ENCODE measurements around the gene COQ10A.

COQ10A gene

DNA sequence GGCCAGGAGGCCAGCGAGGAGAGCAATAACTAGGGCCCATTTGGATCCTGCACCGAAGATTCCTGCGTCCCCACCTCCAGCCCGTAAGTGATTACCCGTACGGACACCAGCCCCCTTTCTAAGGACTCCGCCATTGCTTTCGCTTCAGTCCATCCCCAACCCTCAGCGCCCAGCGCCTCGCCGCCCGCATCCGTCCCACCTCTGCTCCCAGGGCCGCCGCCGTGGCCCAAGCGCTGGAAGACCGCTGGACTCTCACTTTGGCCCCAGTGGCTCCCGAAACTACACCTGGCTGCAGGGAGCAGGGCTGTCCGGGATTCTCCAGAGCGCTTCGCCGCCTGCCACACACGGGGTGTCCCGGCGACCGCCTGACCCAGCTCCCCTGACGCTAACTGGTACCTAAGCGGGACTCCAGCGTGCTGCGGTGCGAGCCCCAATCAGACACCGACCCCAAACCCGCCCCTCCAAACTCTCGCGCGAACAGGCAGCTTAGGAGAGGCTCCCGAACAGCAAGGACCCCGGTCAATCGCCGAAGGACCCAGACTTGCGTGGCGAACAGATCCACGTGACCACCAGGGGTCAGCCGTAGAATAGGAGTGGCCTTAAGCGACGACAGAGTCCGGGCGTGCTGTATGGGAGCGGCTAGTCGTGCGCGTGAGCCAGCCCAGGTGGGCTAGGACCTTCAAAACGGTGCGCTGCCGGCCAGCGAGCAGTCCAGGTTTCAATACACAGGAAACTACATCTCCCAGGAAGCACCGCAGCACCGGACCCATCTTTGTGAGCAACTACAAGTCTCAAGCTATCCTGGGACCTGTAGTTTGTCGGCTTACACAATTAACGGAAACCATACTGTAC lies 49.1 kb downstream of the COQ10A start, which contains the start of gene CNPY2:
Gene CNPY2, minus strand, starts transcription at position 367 of the 852 bp plus-strand sequence. CDS start 771 bp downstream, outside the sequence.
- peak; percentile 96 for DNase-seq (ENCODE audit: low spot score)

- DNase-seq (ENCODE audit: low spot score): no peak
These were observed 50.9 kb downstream of the COQ10A start for GRCh38 chr12:56317675-56318074.
